ENCODE measurements around the gene KIFBP. TPM values are rescaled to one million over a fixed set of nuclear protein-coding genes. Genes with fewer than 3 reads are reported as not detected.

The KIFBP gene
- total and polyA plus RNA-seq, 2 of the 13 experiments (the other 11 are each of a cell fraction or from before 2014, with no cell fraction given), result 13.0 to 21.9 TPM

- no peak for TF ChIP-seq PRPF4 (IDR thresholded peaks at IDR 0.05; ENCODE audit: low read depth, low read length, poor library complexity, severe bottlenecking)
- 0 out of 2 replicates have a peak, but pooled peaks have one; percentile 54 for TF ChIP-seq ZNF318 (CRISPR knock-in tag; IDR thresholded peaks at IDR 0.05)
- peak; percentile 77 for TF ChIP-seq IKZF5 (CRISPR knock-in tag; IDR thresholded peaks at IDR 0.05)
- 0 out of 2 replicates have a peak, but pooled peaks have one; percentile 11 for TF ChIP-seq BCL6 (CRISPR knock-in tag; IDR thresholded peaks at IDR 0.05)
- 0 out of 2 replicates have a peak, but pooled peaks have one; percentile 34 for TF ChIP-seq ZNF614 (CRISPR knock-in tag; IDR thresholded peaks at IDR 0.05; ENCODE audit: borderline replicate concordance)
- peak; percentile 37; the same call in 1 of the 2 replicates for TF ChIP-seq BRD4 (CRISPR knock-in tag; IDR thresholded peaks at IDR 0.05)
- TF ChIP-seq ZKSCAN5 (CRISPR knock-in tag; IDR thresholded peaks at IDR 0.05), result no peak
- TF ChIP-seq, protein P1, sequence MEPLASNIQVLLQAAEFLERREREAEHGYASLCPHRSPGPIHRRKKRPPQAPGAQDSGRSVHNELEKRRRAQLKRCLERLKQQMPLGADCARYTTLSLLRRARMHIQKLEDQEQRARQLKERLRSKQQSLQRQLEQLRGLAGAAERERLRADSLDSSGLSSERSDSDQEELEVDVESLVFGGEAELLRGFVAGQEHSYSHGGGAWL (CRISPR knock-in tag; IDR thresholded peaks at IDR 0.05), result peak; percentile 63; the same call in 1 of the 2 replicates
- TF ChIP-seq GFI1 (CRISPR knock-in tag; IDR thresholded peaks at IDR 0.05; ENCODE audit: borderline replicate concordance), result peak; percentile 67; the same call in 1 of the 2 replicates
- peak; percentile 94 for TF ChIP-seq ARID3A (IDR thresholded peaks at IDR 0.05; ENCODE audit: low read depth, low read length)
- peak; percentile 71; the same call in 1 of the 2 replicates for TF ChIP-seq SRY (CRISPR knock-in tag; IDR thresholded peaks at IDR 0.05)
- TF ChIP-seq, protein P2, sequence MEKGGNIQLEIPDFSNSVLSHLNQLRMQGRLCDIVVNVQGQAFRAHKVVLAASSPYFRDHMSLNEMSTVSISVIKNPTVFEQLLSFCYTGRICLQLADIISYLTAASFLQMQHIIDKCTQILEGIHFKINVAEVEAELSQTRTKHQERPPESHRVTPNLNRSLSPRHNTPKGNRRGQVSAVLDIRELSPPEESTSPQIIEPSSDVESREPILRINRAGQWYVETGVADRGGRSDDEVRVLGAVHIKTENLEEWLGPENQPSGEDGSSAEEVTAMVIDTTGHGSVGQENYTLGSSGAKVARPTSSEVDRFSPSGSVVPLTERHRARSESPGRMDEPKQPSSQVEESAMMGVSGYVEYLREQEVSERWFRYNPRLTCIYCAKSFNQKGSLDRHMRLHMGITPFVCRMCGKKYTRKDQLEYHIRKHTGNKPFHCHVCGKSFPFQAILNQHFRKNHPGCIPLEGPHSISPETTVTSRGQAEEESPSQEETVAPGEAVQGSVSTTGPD (CRISPR knock-in tag; IDR thresholded peaks at IDR 0.05), result no peak
- peak; percentile 81 for TF ChIP-seq KDM5B (CRISPR knock-in tag; IDR thresholded peaks at IDR 0.05; ENCODE audit: borderline replicate concordance)
Measured at GRCh38 chr10:68988530-68989316, at the start of gene KIFBP (continued).
